ENCODE results near the gene RER1.
"Not testable (repeated sequence)": the region's sequence is repeated elsewhere in the genome, so short reads cannot be mapped to it uniquely, and the experiment has no call there.

Gene RER1

DNA sequence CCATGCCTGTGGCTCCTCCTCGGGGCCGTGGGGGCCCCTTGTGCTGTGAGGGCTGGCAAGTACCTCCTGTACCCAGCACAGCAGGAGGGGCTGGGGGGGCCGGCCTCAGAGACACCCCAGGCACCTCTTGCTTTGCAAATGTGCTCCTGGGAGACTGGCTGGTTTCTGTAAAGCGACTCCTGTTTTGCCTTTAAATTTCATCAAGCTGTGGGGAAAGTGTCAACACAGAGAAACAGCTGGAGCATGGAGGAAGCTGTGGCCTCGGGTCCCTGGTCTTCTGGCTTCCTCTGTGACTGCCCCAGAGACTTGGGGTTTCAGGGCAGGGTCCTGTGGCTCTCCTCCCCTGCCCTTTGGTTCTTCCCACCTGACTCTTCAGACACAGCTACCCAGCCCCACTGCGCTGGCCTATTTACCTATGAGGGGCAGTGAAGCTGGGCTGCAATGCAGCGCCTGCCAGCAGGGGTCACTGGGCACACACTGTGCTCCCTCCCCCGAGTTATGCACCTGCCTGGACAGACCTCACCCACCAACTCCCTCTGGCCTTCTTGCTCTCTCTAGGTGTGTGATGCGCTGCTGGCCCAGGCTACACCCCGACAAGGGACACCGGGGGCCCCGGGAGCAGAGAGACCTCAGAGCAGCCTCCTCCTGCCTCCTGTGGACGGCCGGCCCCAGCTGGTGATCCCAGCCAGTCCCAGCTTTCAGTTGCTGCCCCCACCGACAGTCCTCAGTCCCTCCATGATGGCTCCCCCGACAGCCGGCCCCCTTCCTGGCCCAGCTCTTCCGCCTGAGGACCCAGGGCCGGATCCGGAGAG lies 38.3 kb downstream of the RER1 start:
- no peak for DNase-seq (ENCODE audit: low read depth)

GRCh38 chr1:2430592-2430973 lies 38.9 kb downstream of the RER1 start:
- DNase-seq (ENCODE audit: low read depth), result no peak

DNA sequence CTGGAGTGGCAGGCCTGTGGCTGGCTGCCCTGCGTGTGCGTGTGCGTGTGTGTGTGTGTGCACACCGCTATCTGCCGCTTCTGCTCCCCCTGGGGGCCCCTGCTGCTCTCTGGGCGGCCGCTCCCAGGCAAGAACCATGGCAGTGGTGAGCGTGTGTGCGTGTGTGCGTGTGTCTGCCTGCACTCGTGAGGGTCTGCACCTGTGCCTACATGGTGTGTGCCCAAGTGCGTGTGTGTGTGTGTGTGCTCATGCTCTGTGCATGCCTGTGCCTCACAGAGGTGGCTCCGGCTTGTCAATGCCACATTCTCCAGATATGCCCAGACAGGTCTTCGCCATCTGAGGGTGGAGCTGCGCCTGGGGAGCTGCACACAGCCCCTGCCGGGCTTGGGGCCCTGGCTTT lies 39.5 kb downstream of the RER1 start:
- DNase-seq (ENCODE audit: low read depth), result no peak

GRCh38 chr1:2431518-2431917 lies 39.9 kb downstream of the RER1 start:
- DNase-seq (ENCODE audit: low read depth), result no peak

DNA sequence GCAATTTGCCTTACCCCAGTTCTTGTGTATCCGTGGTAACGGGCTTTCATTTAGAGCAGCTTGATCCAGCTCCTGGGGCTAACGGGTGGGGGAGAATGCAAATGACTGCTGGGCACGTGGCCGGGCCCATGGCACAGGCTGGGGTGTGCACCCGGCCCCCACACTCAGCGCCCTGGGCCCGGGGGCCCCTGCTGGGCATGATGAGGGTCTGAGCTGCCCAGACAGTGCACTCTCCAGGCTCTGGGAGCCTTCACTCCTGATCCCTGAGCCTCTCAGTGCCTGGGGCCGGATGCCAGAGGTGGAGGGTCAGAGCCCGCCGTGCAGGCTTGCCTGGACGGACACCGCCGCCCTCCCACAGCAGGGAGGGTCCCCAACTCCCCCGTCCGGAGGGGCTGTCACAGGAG lies 40.8 kb downstream of the RER1 start:
- DNase-seq (ENCODE audit: low read depth), result no peak

GRCh38 chr1:2433196-2433595 lies 41.6 kb downstream of the RER1 start:
- DNase-seq (ENCODE audit: low read depth), result no peak

GRCh38 chr1:2433936-2434655 lies 42.5 kb downstream of the RER1 start:
- no peak for DNase-seq (ENCODE audit: low read depth)

GRCh38 chr1:2435091-2435490 lies 43.5 kb downstream of the RER1 start:
- DNase-seq (ENCODE audit: low read depth), result no peak

DNA sequence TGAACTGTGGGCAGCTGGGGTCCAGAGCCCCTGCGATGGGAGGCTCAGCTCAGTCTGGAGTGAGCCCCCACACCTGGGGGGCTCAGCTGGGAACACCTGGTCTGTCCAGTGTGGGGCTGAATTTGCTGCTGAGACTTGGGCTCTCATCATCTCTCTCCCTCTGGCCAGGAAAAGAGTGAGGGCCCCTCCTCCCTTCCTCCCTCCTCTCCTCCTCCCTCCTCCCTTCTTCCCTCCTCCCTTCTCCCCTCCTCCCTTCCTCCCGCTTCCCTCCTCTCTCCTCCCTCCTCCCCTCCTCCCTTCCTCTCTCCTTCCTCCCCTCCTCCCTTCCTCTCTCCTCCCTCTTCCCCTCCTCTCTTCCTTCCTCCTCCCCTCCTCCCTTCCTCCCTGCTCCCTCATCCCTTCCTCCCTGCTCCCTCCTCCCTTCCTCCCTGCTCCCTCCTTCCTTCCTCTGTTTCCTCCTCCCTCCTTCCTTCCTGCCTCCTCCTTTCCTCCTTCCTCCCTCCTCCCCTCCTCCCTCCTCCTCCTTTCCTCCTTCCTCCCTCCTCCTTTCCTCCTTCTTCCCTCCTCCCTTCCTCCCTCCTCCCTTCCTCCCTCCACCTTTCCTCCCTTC lies 44.2 kb downstream of the RER1 start:
- no peak for DNase-seq (ENCODE audit: low read depth)

DNA sequence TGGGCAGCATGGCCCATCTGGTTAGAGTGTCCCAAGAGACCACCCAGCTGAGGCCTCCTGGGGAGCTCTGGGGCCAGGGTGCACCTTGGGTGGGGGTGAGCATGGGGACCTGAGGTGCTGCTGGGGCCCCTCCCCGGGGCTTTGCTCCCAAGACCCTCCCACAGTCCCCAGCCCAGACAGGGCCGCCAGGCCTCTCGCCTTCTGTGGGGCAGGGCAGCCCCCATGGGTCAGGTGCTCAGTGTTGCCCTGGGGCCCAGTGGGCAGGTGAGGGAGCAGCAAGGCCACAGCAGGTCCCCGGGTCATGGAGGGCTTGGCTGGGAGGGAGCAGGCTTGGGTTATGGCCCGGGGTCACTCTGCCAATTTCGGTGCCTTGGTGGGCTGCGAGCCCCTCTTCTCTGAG lies 45.2 kb downstream of the RER1 start:
- DNase-seq (ENCODE audit: low read depth), result no peak

- no peak for DNase-seq (ENCODE audit: low read depth)
Measured at GRCh38 chr1:2437617-2438016, 46.0 kb downstream of the RER1 start.

DNA sequence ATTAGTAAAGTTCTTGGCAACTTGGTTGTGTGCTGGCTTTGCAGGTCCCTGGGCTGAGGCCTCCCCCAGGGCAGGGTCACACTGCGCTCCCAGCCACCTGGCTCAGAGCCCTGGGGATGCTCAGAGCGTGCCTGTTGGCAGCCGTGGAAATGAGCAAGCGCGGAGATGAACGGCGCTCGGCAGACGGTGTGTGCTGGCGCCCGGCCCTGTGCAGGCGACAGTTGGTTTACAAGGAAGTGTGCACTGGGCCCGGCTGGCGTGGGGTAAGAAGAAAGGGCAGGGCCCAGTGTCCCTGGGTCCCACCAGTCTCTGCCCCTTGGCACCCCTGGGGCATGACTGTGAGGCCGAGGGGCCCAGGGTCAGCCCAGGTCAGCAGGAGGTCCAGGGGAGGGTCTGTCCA lies 46.4 kb downstream of the RER1 start:
- no peak for DNase-seq (ENCODE audit: low read depth)

DNA sequence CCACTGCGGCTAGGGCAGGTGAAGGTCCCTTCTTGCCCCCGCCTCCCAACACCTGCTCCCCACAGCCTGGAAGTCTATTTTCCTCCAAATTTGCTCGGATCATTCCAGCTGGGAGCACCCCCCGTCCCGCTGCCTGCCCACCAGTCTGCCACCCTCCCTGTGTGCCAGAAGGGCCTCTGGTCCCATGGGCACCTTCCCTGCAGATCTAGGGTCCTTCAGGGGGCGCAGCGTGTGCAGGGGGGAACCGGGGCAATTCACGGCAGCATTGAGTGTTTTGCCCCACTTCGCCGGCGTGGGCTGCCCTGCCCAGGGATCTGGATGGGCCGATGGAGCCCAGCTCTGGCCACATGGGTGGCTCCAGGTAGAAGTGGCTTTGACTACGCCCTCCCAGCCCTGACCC lies 47.0 kb downstream of the RER1 start:
- no peak for DNase-seq (ENCODE audit: low read depth)

- no peak for DNase-seq (ENCODE audit: low read depth)
Measured at GRCh38 chr1:2439369-2439768, 47.7 kb downstream of the RER1 start.

GRCh38 chr1:2440346-2440745 lies 48.7 kb downstream of the RER1 start:
- not testable (repeated sequence) for DNase-seq (ENCODE audit: low read depth)

GRCh38 chr1:2441746-2442145 lies 50.1 kb downstream of the RER1 start:
- DNase-seq (ENCODE audit: low read depth), result no peak

DNA sequence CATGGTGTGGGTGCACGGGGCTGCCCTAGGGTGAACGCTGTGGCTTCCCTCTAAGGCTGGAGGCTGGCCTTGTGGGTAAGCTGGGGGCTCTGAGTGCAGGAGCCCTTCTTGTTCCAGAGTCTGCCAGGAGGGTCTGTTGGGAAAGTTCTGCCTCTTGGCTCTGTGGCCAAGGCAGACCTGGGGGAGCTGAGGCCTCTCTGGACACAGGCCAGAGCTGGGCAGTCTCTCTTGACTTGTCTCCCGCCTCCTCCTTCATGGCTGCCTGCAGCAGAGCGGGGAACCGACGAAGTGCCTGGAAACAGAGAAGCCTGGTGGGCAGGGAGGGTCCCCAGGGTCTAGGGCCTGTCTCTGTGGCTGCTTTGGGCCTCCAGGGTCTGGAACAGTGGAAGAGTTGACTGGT lies 51.0 kb downstream of the RER1 start:
- no peak for DNase-seq (ENCODE audit: low read depth)

DNA sequence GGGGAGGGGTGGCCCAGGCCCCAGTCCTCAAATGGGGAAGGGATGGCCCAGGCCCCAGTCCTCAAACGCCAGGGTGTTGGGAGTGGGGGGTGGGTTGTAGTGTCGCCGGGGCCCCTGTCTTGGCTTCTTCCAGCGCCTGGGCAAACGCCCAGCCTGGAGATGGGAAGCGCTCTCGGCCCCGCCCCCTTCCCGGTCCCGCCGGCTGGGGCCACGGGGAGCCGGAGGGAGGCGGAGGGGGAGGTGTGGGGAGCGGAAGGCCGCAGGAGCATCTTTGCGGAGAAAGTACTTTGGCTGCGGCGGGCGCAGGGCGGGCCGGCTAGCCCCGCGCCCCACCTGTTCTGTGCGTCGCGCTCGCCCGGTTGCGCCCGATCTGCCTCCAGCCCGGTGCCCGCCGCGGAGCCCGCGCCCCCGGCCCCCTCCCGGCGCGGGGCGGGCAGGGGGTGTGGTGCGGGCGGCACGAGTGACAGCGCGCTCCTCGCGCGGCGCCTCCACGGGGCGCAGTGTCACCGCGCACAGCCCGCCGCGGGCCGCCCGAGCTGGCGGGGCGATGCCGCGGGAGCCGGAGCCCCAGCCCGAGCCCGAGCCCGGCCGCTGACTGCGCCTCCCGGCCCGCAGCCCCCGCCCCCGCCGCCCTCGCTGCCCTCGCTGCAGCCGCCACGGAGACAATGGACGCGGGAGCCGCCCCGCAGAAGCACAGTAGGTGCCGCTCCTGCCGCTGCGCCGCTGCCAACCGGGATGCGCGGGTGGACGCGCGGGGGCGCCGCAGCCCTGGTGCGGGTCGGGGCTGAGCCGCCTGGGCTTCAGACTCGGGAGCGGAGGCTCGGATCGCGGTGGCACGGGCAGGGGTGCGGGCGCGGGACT lies 51.9 kb downstream of the RER1 start:
- DNase-seq (ENCODE audit: low read depth), result no peak

GRCh38 chr1:2444138-2444591 lies 52.5 kb downstream of the RER1 start:
- DNase-seq (ENCODE audit: low read depth), result no peak

DNA sequence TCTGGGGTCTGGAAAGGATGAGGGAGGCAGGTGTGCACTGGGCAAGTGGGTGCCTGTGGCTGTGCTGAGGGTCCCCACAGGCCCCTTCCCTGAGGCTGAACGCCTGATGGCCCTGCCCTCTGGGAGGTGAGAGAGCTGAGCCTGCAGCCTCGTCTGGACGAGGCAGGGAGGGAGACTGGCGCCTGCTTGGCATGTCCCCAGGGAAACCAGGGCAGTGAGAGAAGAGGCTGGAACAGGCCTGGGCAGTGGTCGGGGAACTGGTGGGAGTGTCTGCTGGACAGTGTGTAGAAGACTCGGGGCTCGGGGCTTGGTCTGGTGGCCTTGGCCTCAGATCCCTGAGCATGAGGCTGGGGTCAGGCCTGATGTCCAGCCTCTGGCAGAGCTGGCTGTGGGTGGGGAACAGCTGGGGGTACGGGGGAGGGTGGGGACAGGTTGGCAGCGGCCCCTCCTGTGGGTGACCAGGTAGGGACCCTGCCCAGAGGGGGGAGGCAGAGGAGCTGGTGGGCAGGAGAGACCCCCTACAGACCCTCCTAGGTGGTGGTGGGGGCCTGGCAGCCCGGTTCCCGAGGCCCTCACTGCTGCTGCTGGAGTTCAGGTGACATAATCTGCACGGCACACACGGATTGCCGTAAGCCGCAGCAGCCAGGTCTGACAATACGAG lies 53.7 kb downstream of the RER1 start:
- no peak for DNase-seq (ENCODE audit: low read depth)

DNA sequence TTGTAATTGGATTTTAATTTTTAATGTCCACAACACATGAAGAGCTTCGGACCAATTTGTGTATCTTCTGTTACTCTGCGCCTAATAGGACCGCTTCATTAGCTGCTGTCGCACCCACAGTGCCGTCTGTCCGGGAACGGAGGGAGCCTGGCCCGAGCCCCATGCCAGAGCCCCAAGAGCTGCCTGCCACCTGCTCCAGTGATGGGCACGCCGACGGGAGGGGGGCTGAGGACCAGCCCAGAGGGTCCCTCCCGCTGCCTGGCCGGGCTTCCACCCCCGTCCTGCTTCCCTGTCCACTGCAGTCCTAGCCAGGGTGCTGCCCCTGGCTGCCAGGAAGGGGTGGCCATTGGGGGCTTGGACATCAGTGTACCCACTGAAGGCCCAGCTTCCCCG lies 54.2 kb downstream of the RER1 start:
- DNase-seq (ENCODE audit: low read depth), result no peak

- no peak for DNase-seq (ENCODE audit: low read depth)
Measured at GRCh38 chr1:2446394-2446793, 54.8 kb downstream of the RER1 start.

Data from GM04504 (cell line).